ENCODE measurements around the gene SOX8. TPM values are rescaled to one million over a fixed set of nuclear protein-coding genes. Genes with fewer than 3 reads are reported as not detected.

Gene SOX8
- total and polyA plus RNA-seq, 10 of the 15 experiments (the other 5 are each of a cell fraction or from before 2014, with no cell fraction given): not detected

GRCh38 chr16:1018447-1019198, 37.1 kb downstream of the SOX8 start:
- 41% methylated on average over 15 of the region's 15 CpGs for WGBS (ENCODE audit: insufficient coverage, insufficient replicate concordance, low lambda C conversion rate, missing lambda C conversion rate)
- no peaks in the 10 kb centered on the region for H4K20me1 ChIP-seq (ENCODE audit: control insufficient read depth, insufficient read depth)
- ChIA-PET CTCF (no interaction called here), SMC1A (ENCODE audit: uncharacterized antibody, unreplicated experiment) (no interaction called here), RAD21 (ENCODE audit: unreplicated experiment) (no interaction called here), POLR2A (no interaction called here)
- BruUV-seq (replicated peaks): no TSS peak
- no peak for FAIRE-seq
- TF ChIP-seq NR2C1 (IDR thresholded peaks at IDR 0.05) (no peak), RCOR1 (conservative IDR thresholded peaks at IDR 0.05; ENCODE audit: low read depth, low read length) (no peak), ZZZ3 (IDR thresholded peaks at IDR 0.05; ENCODE audit: control insufficient read depth, insufficient read length, low read depth) (no peak), EZH2 (IDR thresholded peaks at IDR 0.05; ENCODE audit: borderline replicate concordance, control insufficient read depth, low read depth, low read length) (no peak), WRNIP1 (IDR thresholded peaks at IDR 0.05; ENCODE audit: borderline replicate concordance, low read depth, low read length) (no peak), CBFB (IDR thresholded peaks at IDR 0.05; ENCODE audit: low read depth) (no peak), NFYB (IDR thresholded peaks at IDR 0.05; ENCODE audit: insufficient read depth, low read depth, low read length) (no peak), CBX3 (IDR thresholded peaks at IDR 0.05; ENCODE audit: borderline replicate concordance, low read depth) (no peak), DPF2 (IDR thresholded peaks at IDR 0.05) (no peak), POLR2AphosphoS5 (IDR thresholded peaks at IDR 0.05; ENCODE audit: low read length) (no peak), ATF7 (IDR thresholded peaks at IDR 0.05; ENCODE audit: low read depth) (no peak), KAT2A (conservative IDR thresholded peaks at IDR 0.05; ENCODE audit: control insufficient read depth, low read depth, low read length) (no peak), SPI1 (IDR thresholded peaks at IDR 0.05; ENCODE audit: borderline replicate concordance, insufficient read depth, low read depth, low read length) (no peak), NRF1 (conservative IDR thresholded peaks at IDR 0.05; ENCODE audit: low read depth, low read length) (no peak), BCL11A (IDR thresholded peaks at IDR 0.05; ENCODE audit: low read depth, low read length) (no peak), POLR2A (IDR thresholded peaks at IDR 0.05; ENCODE audit: low read depth, low read length) (no peak), CREM (IDR thresholded peaks at IDR 0.05; ENCODE audit: low read depth) (no peak), YBX1 (IDR thresholded peaks at IDR 0.05) (no peak)
- H3K36me3 ChIP-seq (ENCODE audit: control insufficient read depth in 2 of 2, insufficient read depth in 2 of 2, low read length in 1 of 2): no peaks in the 10 kb centered on the region
- DNase-seq (ENCODE audit: low read depth, low spot score): no peak
- no peak overlapping the region for H2AFZ ChIP-seq (ENCODE audit: control insufficient read depth, low read depth, low read length)
- ATAC-seq: no peak
- no peaks in the 10 kb centered on the region for H3K79me2 ChIP-seq (ENCODE audit: control insufficient read depth, insufficient read depth, low read length)
- H3K27me3 ChIP-seq (replicated peaks in 1 of 2; ENCODE audit: control insufficient read depth in 2 of 2, insufficient read depth in 2 of 2, low read length in 1 of 2): no peaks in the 10 kb centered on the region
- H3K4me3 ChIP-seq: no peak overlapping the region
- in situ Hi-C loops (cut with MboI): no loop called here
- H3K4me1 ChIP-seq (ENCODE audit: control insufficient read depth, insufficient read depth, low read length): no peaks in the 10 kb centered on the region
- H3K4me2 ChIP-seq (ENCODE audit: control insufficient read depth, insufficient read depth): no peak overlapping the region
- H3K9ac ChIP-seq (ENCODE audit: control insufficient read depth, insufficient read depth, low read length): no peak overlapping the region
- intact Hi-C loops (cut with micrococcal nuclease; ENCODE audit: unreplicated experiment): no loop called here
- no peaks in the 10 kb centered on the region for H3K9me3 ChIP-seq (replicated peaks; ENCODE audit: control insufficient read depth, insufficient read depth, low read length)
- no peak overlapping the region for H3K27ac ChIP-seq (ENCODE audit: control insufficient read depth, insufficient read depth)

Measured in GM12878 (cell line).